Measurements from ENCODE around the gene HOXA11.

Gene HOXA11

DNA sequence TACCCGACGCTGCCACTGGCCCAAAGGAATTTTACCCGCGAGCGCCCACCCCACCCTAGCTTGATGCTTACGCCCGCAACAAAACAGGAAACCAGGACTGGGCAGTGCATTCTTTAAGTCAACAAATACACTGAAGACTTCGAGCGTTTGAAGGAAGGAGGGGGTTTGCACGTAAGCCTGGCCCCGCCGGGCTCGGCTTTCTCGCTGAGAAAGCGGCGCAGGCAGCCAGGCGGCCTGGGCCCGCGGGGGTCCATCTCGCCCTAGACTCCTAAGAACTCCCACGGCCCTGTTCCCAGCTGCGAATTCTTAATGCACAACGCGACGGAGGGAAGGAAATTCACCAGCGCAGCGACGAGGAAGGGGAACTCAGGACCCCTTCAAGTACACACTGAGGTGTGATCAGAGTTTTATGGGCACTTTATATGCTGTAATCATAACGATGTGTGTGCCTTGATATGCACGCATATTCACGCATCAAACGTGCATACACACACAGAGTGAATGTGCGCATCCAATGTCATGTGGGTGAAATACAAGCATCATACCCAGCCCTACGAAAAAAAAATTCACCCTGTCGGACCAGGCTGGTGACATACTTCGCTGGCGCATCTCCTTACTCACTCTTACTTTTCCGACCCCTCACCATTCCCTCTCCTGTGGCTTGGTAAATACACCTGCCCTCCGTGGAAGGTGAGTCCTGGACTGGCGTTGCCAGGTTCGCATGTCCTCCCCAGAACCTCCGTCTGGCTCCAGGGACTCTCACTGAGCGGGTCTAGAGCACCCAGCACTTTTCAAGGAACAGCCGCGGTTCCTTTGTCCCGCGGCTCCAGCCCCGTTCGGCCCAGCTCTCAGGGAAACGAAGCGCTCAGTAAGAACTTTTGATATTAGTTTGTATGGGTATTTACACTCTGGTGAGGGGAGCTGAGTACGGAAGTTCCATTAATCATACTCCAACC, 20.6 kb upstream of the HOXA11 start:
- DNase-seq: no peak

DNA sequence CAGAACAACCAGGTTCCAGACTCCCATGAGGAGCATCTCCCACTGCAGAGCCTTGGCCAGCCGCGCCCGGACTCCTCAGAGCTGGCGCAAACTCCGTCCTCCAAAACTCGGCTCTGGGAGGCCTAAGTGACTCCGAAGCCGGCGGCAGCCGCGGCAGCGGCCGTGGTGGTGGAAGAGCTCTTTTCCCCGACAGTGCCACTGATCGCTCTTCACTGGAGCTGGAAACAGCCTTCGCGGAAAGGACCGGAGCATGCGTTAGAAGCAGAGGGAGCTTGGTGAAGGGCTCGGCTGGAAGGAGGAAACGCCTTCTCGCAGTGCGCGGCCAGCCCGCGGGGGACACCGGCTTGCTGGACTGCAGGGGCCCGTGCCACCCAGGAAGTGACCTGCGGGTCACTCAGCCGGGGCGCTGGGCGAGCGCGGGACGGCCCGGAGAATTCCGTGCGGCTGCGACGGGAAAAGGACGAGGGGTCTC, 19.9 kb upstream of the HOXA11 start:
- no peak for DNase-seq

DNA sequence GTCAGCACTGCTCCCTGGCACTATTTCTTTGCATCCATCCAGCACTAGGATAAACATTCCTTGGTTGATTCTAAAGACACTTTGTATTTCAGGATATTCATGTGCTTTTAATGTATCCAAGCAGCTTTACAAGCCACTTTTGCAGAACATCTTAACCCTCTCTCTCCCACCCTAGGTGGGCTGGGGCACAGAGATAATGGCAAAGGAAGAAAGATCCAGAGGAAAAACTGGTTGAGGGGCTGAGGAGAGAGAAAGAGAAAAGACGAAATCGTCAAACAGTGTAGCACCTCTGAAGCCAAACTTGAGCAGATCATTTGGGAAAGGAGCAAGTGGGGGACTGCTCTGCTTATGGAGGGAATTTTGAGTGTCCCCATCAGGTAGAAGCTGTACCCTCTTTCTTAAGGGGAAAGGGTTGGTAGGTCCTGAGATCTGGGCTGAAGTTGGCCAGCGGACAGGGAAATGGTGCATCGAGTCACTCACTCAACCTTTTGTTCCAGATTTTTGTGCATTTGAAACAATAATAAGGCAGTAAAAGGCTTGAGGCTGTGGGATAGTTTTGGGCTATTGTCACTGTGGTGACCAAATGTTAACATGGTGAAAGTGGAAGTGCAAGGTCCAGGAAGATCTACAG, 19.0 kb upstream of the HOXA11 start:
- DNase-seq: no peak

GRCh38 chr7:27203365-27203953, 18.4 kb upstream of the HOXA11 start:
- no peak for DNase-seq

DNA sequence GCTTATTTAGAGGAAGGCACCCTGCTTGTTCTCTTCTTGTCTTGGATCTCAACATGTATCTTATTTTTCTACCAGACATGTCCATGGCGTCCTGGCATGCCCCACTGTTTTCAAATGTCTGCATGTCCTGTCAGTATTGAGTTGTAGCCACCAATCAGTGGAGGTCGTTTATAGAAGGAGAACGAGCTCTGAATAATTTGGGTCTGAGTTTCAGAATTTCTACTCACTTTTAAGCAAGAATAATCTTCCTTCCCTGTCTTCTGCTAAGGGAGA, 17.8 kb upstream of the HOXA11 start:
- DNase-seq: no peak

DNA sequence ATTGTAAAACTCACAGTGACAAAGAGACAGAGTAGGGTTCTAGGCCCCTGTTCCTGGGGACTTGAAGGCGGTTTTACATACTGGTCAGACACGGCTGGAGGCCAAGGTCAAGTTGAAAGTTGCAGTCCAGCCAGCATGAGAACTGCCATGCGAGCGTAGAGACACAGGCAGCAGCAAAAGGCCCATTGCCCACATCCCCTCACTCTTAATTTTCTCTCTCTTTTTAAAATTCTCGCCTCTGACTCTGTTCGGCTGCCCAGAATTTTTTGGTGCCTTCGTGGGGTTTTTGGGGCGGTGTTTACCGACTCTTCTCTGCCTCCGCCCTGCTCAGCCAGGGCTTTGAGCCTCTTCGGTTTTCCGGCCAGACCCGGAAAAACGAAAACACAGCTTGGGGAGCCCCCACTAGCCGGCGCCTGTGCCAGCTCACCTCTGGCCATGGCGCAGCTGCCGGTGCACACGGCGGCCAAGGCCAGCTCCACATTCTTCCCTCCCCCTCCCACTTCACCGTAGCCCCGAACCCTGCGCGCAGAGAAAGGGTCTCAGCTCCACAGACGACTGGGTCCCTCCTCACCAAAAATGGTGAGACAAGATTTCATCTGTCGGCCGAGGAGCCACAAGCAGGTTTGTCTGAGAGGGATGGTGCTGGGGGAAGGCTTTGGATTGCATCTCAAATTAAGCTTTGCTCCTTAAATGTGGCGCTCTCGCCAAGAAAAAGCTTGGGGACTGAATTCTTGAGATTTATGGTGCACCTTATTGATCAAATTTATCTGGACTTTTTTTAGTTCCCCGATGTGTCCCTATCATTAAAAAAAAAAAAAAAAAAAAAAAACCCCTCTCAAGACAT, 17.2 kb upstream of the HOXA11 start:
- DNase-seq: no peak

DNA sequence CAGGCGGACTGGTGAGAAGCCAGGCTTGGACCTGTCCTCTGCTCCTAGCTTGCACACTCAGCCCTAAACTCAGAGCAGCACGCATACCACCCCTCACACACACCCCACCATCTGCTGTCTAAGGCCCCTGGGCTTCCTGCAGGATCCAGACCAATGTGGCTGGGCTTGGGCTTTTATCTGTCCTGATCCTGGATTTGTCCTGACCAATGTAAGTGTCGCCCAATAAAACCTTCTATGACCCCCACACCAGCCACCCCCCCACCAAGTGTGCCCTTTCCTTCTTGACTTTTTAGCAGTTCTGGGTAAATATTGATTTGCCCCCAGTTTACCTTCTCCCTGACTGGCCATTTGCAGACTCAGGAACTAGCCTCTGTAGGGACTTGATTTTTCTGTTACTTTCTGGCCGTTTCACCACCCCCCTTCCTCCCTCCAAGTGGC, 16.6 kb upstream of the HOXA11 start:
- no peak for DNase-seq

GRCh38 chr7:27200761-27201579, 15.9 kb upstream of the HOXA11 start:
- DNase-seq: no peak

DNA sequence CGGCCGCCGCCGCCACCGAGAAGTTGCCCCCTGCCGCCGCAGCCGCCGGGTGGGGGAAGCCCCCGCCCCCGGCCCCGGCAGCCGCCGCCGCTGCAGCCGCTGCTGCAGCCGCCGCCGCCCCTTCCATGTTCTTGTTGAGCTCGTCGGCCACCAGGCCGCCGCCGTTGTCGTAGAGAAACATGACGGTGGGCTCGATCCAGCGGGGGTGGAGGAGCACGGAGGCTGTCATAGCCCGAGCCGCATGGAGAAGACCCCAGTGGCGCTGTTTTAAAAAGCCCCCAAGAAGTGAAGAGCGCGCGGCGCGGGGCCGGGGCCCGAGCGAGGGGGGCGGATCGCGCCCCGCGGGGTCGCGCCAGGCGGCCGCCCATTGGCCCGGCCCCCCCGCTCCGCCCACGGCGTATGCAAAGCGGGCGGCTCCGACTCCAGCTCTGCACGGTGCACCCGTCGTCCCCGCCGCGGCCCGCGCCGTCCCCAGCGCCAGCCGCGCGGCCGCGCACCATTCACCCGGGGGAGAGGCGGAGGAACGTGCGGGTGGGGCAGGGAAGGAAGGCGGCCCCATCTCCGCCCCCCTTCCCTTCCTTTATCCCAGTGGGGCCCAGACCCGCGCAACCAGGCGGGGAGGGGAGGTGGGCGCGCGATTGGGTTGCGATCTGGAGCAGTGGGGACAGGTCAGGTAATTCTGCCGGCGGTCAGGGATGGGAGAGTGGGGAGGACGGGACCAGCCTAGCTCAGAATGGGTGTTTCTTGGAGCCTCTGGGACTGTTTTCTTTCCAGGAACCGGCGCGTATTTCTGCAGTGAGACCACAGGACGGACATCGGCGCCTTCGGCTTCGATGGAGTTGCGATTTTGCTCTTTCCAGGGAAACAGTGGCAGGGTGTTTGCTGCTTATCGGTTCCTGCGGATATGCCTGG, 15.1 kb upstream of the HOXA11 start, which contains the start of gene HOXA13:
Gene HOXA13 (minus strand): TSS at position 243 of the 912 bp plus-strand sequence. CDS start 14 bp downstream, at position 229.
- peak; percentile 36 for DNase-seq

DNA sequence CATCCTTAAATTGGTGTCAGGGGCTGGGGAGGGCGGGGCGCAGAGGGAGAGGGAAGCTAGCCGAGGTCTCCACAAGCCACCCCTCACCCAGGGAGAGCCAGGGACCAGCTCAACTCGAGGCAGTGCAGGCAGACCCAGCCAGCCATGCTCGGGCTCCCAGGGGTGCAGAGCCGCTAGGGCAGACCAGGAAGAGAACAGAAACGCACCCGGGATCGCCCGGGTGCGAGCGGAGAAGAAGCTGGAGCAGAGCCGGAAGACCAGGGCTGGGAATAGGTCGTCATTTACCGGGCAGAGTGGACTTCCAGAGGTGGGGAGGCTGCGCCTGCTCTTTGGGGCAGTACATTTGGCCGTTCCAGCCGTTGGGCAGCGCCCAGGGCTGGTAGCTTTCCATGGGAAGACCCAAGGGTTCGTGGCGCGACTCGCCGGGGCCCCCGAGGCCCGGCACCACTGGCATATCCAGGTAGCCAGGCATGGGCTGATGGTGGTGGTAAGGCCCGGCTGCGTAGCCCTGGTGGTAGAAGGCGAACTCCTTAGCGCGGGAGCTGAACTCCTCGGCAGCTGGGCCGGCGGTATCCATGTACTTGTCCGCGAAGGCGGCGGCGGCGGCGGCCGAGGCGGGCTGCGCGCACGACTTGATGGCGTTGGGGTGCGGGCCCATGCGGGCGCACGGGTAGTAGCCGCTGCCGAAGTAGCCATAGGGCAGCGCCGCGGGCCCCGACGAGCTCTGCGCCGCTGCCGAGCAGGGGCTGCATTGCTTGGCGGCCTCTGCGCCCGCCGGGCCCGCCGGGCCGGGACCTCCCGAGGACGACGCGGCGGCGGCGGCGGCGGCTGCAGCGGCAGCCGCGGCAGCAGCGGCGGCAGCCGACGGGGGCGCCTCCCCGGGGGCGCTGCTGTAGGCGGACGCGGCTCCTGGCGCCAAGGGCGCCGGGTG, 14.1 kb upstream of the HOXA11 start:
- DNase-seq: no peak

DNA sequence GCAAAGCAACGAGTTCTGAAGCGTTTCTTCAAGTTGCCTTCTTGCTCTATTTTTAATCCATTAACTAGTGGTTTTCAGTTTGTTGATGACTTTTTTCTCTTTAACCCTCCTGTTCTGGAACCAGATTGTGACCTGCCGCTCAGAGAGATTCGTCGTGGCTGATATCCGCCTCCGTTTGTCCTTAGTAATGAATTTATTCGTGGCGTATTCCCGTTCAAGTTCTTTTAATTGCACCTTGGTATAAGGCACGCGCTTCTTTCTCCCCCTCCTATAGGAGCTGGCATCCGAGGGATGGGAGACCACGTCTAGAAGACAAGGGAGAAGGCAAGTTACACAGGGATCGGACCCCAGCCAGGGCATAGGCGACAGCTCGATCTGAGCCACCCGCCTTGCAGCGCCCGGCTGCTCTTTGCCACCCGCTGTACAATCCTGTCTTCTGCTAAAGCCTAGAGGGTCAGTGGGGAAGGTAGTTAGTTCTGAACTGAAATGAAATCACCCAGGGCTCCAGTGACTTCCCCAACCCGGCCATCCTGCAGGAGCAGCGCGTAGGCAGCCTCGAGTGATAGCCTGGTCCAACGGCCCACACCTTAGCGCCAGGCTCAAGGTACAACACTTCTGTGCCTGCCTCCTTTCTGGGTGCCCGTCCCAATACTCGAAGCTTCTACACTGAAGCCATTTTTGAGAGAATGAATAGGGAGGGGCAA, 13.3 kb upstream of the HOXA11 start:
- DNase-seq: no peak

DNA sequence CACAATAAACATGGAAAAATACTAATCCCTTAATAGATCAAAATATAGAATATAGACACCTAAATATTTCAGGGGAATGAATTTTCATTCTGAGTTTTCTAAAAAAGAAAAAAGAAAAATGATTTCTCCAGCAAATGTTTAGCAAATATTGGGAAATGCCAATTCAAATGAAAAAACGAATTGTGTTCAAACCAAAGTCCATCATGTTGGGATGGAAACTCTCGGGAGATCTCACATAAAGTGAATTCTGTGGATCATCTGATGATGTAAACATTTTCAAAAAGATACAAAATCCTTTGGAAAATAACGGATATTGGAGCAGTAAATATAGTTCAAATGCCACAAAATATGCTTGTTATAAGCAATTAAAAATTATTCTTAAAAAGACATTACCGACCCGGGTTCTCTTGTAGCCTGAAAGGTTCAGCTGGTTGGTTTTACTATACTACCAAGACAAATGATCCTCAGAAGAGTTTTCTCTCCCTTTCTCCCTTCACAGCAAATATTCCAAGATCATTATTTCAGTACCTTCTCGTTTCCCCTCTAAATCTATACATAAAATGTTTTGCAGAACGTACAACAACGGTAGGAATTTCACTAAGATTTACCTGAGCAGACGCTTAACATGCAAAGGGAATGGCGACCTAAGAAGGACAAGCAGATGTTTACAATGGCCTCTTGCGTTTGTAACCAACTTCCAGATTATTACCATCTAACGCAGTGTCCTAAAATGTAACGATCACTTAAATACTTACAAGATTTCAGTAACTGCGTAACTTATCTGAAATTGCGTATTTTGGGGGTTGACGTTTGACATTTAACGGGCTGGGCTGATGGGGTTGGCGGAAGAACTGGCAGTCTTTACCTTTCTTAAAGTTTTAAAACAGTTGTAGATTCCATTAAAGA, 12.4 kb upstream of the HOXA11 start:
- DNase-seq: no peak

DNA sequence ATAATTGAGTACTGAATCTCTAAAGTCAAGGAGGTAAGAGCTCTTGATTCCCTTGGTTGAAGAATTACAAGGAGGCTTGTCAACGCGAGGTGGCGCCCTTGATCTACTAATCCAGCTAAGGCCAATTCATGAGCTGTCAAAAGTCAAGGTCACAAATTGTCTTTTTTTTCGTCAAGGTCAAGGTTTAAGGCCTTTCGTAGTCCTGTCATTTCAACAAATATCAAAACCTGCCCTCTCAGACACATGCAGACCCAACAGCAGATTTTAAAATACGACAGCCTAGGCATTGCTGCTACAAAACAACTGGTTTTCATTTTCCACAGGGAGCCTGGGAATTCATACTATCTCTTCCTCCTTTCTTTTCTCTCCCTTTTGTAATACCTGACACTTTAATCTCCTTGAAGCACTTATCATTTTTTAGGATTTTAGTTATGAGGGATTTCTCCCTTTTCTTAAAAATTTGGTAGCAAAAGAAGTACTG, 11.3 kb upstream of the HOXA11 start:
- peak; percentile 23 for DNase-seq

DNA sequence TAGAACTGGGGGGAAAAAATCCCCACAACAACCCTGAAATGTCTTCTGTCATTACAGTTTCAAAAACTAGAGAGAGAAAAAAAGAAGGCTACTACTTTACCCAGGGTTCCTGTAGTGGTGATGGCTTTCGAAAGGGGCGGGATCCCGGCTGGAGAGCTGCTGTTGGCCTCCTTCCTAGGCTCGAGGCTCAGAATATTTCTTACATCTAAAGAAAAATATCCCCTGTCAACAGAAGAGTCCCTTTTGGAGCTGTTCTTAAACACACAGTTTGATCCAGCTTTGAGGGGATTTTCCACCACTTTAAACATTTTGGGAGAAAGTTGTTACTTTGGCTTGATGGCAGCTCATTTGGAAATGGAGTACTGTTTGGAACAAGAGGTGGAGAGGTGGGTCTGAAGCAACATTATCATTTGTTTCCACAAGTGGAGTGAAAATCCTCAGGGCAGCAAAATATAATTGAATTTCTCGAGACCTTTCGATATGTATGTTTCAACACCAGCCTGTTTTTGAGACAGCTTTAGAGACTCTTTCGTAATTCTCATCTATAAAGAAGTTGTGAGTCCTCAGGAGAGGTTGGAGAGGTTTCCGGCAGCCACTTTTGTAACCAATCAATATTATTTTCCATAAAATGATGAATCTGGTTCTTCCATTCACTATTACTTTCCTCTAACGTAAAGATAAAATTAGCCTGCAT, 9.8 kb upstream of the HOXA11 start:
- DNase-seq: no peak

DNA sequence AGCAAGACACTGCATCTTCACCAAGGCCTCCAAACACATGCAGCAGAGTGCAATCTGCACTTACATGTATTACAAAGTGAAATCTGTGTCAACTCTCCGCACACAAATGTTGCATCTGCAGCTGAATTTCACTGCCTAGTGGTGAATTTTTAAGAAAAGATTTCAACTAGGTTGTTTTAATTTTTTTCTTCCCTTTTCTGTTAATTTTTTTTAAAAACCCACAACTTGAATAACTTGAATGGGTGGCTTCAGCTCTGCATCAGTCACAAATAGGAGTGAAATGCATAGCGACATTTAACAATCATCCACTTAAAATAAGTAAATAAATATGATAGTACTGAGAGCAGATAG, 8.9 kb upstream of the HOXA11 start:
- no peak for DNase-seq

DNA sequence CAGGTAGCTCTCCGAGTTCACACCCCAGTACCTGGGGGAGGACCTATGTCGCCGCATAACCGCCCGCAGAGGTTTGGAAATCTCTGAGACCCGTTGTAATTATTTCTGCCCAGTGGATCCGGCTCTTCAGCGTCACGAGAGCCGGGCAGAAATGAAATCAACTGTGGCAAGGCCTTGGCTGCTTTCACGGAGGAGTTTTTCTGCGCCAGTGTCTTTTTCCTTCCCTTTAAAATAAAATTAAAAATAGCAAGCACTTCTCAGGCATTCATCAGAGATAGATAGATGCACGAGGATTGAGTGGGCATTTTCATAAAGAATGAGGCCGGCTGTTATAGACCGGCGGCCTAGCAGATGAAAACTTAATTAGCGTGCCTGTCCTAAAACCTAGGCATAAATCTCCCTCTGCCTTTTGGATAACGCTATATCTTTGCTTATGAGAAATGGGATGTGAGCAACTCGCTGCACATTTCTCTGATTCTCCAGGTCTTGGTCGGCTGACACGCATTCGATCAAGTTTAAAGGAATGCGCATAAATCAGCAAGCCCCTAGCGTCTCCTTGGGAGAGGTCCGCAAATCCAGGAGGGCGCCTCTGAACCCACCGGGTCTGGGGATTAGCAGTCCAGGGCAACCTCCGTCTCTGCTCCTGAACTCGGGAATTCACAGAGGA, 8.4 kb upstream of the HOXA11 start:
- DNase-seq: no peak
